Activated CD4-positive, alpha-beta memory T cell treated with anti-CD3 and anti-CD28 coated beads for 36 hours (primary cell): ENCODE data around the gene MRPS11. TPM values are rescaled to one million over a fixed set of nuclear protein-coding genes. Genes with fewer than 3 reads are reported as not detected.
A peak's percentile ranks its signal among the peaks of the same experiment; 100 is the strongest.

ENCODE experiments used
- CTCF ChIA-PET: fragments of 350-600 bp; sonication (Branson Sonifier 250); formaldehyde crosslinking; loops from one replicate; lab custom pipeline; 2021; ENCODE audit warnings: antibody characterized with exemption, inconsistent platforms; lab: Charles Lee
- POLR2A ChIA-PET: fragments of 350-600 bp; sonication (Branson Sonifier 250); formaldehyde crosslinking; loops from one replicate; lab custom pipeline; 2021; ENCODE audit warnings: antibody characterized with exemption; lab: Charles Lee
- DNase-seq: peaks from one replicate; pipeline ENCODE4 v3.0.0-alpha.2; 2020
- H3K27ac Mint-ChIP-seq: one replicate; pipeline ENCODE4 v1.8.0; 2021; ENCODE audit warnings: mixed read lengths
- H3K27me3 Mint-ChIP-seq: one replicate; pipeline ENCODE4 v1.8.0; 2021; ENCODE audit warnings: mixed read lengths
- H3K36me3 Mint-ChIP-seq: one replicate; pipeline ENCODE4 v1.8.0; 2021; ENCODE audit warnings: mixed read lengths
- H3K4me1 Mint-ChIP-seq: one replicate; pipeline ENCODE4 v1.8.0; 2021; ENCODE audit warnings: low read depth, mixed read lengths
- H3K4me3 Mint-ChIP-seq: one replicate; pipeline ENCODE4 v1.8.0; 2021; ENCODE audit warnings: mild to moderate bottlenecking, mixed read lengths
- H3K9me3 Mint-ChIP-seq: one replicate; pipeline ENCODE4 v1.8.0; 2021; ENCODE audit warnings: mixed read lengths
- intact Hi-C: fragments of 100-400 bp; cut with micrococcal nuclease; formaldehyde crosslinking; loops from one replicate; pipeline ENCODE4 v1.15.1; 2023
- total RNA-seq, 2 experiments: library from RNA; stranded (reverse); gene quantifications; one replicate each; pipeline ENCODE4 v1.2.3, GENCODE V29; 2021

Gene MRPS11
- total RNA-seq, 2 experiments from 2014 or later: 54.9 to 56.4 TPM

DNA sequence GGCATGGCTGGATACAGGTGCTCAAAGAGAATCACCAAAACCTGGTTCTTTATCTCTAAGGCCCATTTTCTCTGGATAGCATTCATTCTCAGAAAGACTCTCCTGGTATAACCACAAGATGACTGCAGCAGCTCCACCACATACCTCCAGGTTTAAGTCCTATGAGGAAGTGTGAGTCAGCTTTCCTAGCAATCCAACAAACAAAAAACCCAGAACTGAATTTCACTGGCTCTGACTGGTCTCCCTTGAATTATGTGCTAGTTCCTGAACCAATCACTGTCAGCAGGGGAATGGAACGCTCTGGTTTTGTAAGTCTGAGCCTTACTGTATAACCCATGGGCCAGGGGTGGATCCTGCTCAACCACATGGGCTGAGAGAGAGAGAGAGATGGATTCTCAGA, 27.5 kb upstream of the MRPS11 start:
- ChIA-PET POLR2A (no interaction called here), CTCF (interaction anchor here (0.9 kb wide), 1 partner anchor 12 kb away, joined by 4 read pairs; no protein-coding TSS in a partner anchor)
- H3K27ac Mint-ChIP-seq: no peak overlapping the region
- no peak overlapping the region for H3K4me3 Mint-ChIP-seq
- DNase-seq: no peak
- intact Hi-C loops: no loop called here
- H3K36me3 Mint-ChIP-seq: peaks cover 10% of the 10 kb centered on the region
- peaks cover 29% of the 10 kb centered on the region for H3K27me3 Mint-ChIP-seq
- no peaks in the 10 kb centered on the region for H3K4me1 Mint-ChIP-seq
- peaks cover 17% of the 10 kb centered on the region for H3K9me3 Mint-ChIP-seq

DNA sequence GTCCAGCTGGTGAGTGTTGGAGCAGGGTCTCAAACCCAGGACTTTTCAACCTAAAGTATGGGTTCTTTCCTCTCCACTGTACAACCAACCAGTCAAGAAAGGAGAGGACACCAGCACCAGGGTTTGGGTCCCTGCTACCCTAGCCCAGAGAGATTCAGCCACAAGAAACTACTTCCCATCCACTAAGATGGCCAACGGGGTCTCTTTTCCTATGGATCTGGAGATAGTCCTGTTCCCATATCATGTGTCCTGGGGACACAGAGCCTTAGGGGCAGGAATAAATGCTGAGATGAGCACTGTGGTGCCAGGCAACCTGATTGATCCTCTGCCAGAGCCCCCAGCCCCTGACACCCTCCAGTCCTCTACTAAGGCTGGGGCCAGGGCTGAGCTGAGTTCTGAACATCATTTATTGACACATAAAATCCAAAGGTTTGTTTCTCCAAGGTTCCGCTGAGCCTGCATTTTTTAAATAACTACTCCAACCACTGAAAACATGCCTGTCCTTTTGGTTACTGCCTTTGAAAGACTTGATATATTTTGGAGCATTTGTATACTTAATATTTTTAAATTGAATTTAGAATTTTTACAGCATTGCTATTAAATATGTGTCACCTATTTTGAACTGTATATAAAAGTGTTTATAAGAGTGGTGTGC, 26.3 kb upstream of the MRPS11 start:
- H3K27ac Mint-ChIP-seq: no peak overlapping the region
- H3K36me3 Mint-ChIP-seq: peaks cover 10% of the 10 kb centered on the region
- DNase-seq: no peak
- no peaks in the 10 kb centered on the region for H3K4me1 Mint-ChIP-seq
- ChIA-PET CTCF (no interaction called here), POLR2A (no interaction called here)
- H3K9me3 Mint-ChIP-seq: peaks cover 17% of the 10 kb centered on the region
- peaks cover 27% of the 10 kb centered on the region for H3K27me3 Mint-ChIP-seq
- no peak overlapping the region for H3K4me3 Mint-ChIP-seq
- intact Hi-C loops: no loop called here

DNA sequence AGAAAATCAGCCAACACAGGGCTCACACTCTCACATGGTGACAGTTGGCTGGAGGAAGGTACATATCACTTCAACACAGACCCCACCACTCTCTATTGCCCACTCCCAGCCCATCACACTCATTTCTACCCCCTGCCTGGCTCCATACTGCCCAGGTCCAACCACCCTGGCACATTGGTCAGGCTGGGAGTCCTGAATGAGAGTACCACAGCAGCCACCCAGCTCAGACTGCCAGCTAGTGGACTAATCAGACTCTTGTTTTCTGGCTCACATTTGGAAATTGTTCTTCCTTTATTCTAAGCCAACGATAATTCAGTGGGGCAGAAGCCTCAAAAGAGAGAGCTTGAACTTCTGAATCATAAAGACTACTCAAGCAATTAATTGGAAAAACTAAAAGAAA, 20.3 kb upstream of the MRPS11 start:
- intact Hi-C loops: loop anchor here (5.0 kb wide), 1 partner anchor 190 kb away; the partner anchor contains the start of gene NTRK3
- Mint-ChIP-seq H3K27me3 (peaks cover 12% of the 10 kb centered on the region), H3K4me1 (peaks cover 4% of the 10 kb centered on the region), H3K27ac (no peak overlapping the region), H3K9me3 (peaks cover 17% of the 10 kb centered on the region), H3K4me3 (no peak overlapping the region), H3K36me3 (peaks cover 10% of the 10 kb centered on the region)
- CTCF ChIA-PET: interaction anchor here (0.8 to 5.4 kb wide), 3 partner anchors 125 to 201 kb away, joined by 4 to 38 read pairs (median 7); no protein-coding TSS in a partner anchor
- POLR2A ChIA-PET: no interaction called here
- no peak for DNase-seq

DNA sequence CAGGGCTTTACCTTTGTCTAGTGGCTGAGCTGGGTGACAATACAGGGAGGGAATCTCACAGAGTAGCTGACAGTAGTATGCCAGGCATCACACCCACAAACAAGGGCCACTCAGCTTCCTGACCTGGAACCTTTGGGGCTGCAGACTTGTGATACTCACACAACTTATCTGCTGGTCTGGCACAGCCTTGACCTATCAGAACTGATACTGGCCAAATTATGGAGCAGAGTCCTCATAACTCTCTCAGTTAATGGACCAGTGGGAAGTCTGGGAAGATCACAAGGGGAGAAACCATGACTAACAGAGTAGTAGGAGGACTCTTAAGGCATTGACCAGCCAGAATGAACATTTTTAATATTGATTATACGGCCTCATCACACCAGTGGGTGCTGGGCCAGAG, 19.8 kb upstream of the MRPS11 start:
- H3K27me3 Mint-ChIP-seq: peaks cover 12% of the 10 kb centered on the region
- CTCF ChIA-PET: interaction anchor here (1.3 to 5.4 kb wide), 3 partner anchors 173 to 203 kb away, joined by 4 to 38 read pairs (median 7); no protein-coding TSS in a partner anchor
- no peak overlapping the region for H3K27ac Mint-ChIP-seq
- no peak for DNase-seq
- intact Hi-C loops: loop anchor here (5.0 kb wide), 1 partner anchor 190 kb away; the partner anchor contains the start of gene NTRK3
- H3K4me3 Mint-ChIP-seq: no peak overlapping the region
- H3K4me1 Mint-ChIP-seq: peaks cover 4% of the 10 kb centered on the region
- H3K9me3 Mint-ChIP-seq: peaks cover 17% of the 10 kb centered on the region
- POLR2A ChIA-PET: no interaction called here
- peaks cover 10% of the 10 kb centered on the region for H3K36me3 Mint-ChIP-seq

DNA sequence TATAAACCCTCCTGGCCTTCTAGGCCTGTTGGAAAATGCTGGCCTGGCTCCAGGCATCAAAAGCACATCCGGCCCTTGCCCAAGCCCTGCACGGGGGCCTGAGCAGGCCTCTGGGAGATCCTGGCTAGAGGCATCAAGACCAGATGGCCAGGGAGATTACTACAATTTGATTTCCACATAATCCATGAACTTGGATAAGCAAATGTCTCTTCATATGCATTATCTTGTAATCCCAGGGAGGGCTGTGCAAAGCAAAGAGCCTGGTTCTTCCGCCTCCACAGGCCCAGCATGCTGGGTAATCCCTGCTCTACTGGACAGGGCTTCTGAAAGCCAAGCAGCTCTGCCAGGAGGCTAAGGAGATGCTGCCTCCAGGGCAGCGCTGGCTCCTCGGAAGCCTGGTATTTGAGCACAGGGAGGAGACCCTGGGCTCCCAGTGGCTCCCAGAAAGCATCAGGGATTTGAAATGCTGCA, 18.5 kb upstream of the MRPS11 start:
- H3K9me3 Mint-ChIP-seq: peaks cover 6% of the 10 kb centered on the region
- H3K27ac Mint-ChIP-seq: no peak overlapping the region
- H3K36me3 Mint-ChIP-seq: peaks cover 2% of the 10 kb centered on the region
- H3K4me3 Mint-ChIP-seq: no peak overlapping the region
- intact Hi-C loops: loop anchor here (5.0 kb wide), 1 partner anchor 192 kb away; the partner anchor contains the start of gene NTRK3
- CTCF ChIA-PET: interaction anchor here (0.9 to 5.4 kb wide), 11 partner anchors 19 to 204 kb away, joined by 3 to 38 read pairs (median 4); no protein-coding TSS in a partner anchor
- peaks cover 4% of the 10 kb centered on the region for H3K4me1 Mint-ChIP-seq
- POLR2A ChIA-PET: no interaction called here
- no peak for DNase-seq
- peaks cover 9% of the 10 kb centered on the region for H3K27me3 Mint-ChIP-seq

GRCh38 chr15:88449581-88449980, 17.9 kb upstream of the MRPS11 start:
- ChIA-PET POLR2A (no interaction called here), CTCF (interaction anchor here (0.7 to 5.4 kb wide), 17 partner anchors 17 to 204 kb away, joined by 3 to 38 read pairs (median 3); partner anchors contain the start of genes MRPL46 and MRPS11)
- Mint-ChIP-seq H3K27ac (no peak overlapping the region), H3K9me3 (peaks cover 2% of the 10 kb centered on the region), H3K36me3 (no peaks in the 10 kb centered on the region), H3K4me1 (peaks cover 4% of the 10 kb centered on the region), H3K4me3 (no peak overlapping the region), H3K27me3 (peaks cover 9% of the 10 kb centered on the region)
- DNase-seq: no peak
- intact Hi-C loops: loop anchor here (5.0 kb wide), 1 partner anchor 192 kb away; the partner anchor contains the start of gene NTRK3

- no peaks in the 10 kb centered on the region for H3K36me3 Mint-ChIP-seq
- H3K27ac Mint-ChIP-seq: no peak overlapping the region
- ChIA-PET POLR2A (no interaction called here), CTCF (interaction anchor here (0.5 to 5.4 kb wide), 21 partner anchors 16 to 303 kb away, joined by 3 to 38 read pairs (median 3); partner anchors contain the start of genes MRPL46 and MRPS11)
- DNase-seq: peak; percentile 85
- H3K4me3 Mint-ChIP-seq: no peak overlapping the region
- H3K9me3 Mint-ChIP-seq: no peaks in the 10 kb centered on the region
- peaks cover 9% of the 10 kb centered on the region for H3K27me3 Mint-ChIP-seq
- intact Hi-C loops: loop anchor here (1.0 to 10.0 kb wide), 2 partner anchors 115 to 206 kb away; no protein-coding TSS in a partner anchor
- peaks cover 6% of the 10 kb centered on the region for H3K4me1 Mint-ChIP-seq
These were observed 17.2 kb upstream of the MRPS11 start for GRCh38 chr15:88450125-88450798.

DNA sequence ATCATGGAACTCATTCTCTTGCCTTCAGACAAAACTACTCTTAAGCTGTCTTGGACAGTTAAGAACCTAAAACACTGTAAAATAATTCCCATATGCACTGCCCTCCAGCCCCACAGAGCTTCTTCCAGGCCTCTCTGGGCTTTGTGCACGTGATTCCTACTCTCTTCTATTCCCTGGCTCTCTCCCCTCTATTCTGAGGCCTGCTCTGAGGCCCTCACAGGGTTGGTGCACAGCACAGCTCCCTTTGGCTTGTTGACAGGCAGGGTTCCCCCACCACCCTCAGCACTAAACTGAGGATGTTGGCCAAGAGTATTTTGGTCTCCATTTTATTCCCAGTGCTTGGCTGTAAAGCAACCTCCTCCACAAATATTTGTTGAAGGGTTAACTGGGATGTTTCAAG, 13.9 kb upstream of the MRPS11 start:
- Mint-ChIP-seq H3K36me3 (peaks cover 4% of the 10 kb centered on the region), H3K4me1 (peaks cover 7% of the 10 kb centered on the region), H3K27me3 (peaks cover 7% of the 10 kb centered on the region), H3K4me3 (no peak overlapping the region), H3K27ac (no peak overlapping the region), H3K9me3 (no peaks in the 10 kb centered on the region)
- ChIA-PET CTCF (interaction anchor here (1.3 to 5.7 kb wide), 5 partner anchors 14 to 208 kb away, joined by 3 to 35 read pairs (median 13); partner anchors contain the start of genes MRPL46 and MRPS11), POLR2A (no interaction called here)
- intact Hi-C loops: loop anchor here (10.0 kb wide), 1 partner anchor 119 kb away; no protein-coding TSS in a partner anchor
- no peak for DNase-seq

DNA sequence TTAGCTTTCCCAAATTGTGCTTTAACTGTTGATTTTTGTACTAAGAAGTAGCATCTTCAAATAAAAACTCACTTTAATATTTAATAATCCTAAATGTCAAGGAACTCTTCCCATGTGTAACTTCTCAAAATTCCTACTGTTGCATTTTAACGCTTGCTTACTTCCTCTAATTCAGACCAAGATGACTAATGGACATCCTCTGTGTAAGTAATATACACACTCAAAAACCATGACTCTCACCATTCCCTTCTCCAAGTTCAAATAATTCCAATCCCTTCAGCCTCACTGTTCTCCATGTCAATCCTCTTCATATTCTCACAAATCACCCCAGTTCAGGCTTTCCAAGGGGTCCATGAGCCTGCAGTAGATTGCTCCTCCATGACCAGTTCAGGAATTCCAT, 13.3 kb upstream of the MRPS11 start:
- ChIA-PET POLR2A (no interaction called here), CTCF (interaction anchor here (1.0 to 5.7 kb wide), 13 partner anchors 9 to 212 kb away, joined by 3 to 35 read pairs (median 5); partner anchors contain the start of genes MRPL46 and MRPS11)
- Mint-ChIP-seq H3K27ac (no peak overlapping the region), H3K9me3 (no peaks in the 10 kb centered on the region), H3K27me3 (peaks cover 7% of the 10 kb centered on the region), H3K36me3 (peaks cover 4% of the 10 kb centered on the region), H3K4me3 (no peak overlapping the region), H3K4me1 (peaks cover 7% of the 10 kb centered on the region)
- intact Hi-C loops: loop anchor here (10.0 kb wide), 1 partner anchor 119 kb away; no protein-coding TSS in a partner anchor
- no peak for DNase-seq

DNA sequence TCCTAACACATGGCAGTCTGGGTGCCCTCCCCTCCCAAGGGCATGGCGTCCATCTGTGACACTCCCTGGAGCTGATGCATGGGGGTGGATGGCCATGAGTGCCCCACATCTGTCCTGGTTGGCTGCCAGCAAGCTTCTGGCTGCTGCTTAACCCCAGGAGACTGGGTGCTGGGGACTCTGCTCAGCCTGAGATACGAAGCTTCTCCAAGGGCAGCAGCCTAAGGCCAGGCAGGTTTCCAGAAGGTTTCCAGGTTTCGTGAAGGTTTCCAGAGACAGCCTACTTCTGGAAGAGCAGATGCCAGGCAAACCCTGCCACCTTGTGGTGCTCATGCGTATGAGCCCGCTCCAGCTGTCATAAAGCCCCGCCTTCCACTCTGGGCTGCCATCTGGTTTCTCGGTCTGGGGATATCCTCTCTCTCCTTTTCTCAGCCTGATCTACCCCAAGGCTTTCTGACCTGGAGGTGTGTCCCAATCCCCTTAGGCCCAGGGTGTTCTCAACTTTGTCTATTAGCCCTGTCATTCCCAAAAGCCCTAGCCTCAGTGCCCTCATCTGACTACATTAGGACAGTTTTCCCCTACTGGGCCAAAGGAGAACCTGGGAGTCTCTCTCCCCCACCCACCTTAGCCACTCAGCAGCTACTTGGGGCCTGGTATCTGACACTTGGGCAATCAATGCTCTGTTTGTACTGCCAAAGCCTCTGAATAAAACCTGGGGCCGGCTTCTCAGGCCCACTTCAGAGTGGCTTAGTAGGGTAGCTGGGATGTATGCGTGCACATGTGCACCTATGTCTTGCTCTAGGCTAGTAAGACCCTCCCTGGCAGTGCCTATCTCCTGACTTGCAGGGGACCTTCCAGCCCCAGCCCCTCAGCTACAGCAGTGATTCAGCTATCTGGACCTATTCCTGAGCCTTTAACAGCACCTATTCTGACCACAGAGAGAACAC, 12.4 kb upstream of the MRPS11 start:
- POLR2A ChIA-PET: no interaction called here
- no peak overlapping the region for H3K27ac Mint-ChIP-seq
- peak; percentile 66 for DNase-seq

GRCh38 chr15:88456733-88457132, 10.8 kb upstream of the MRPS11 start:
- intact Hi-C loops: loop anchor here (10.0 kb wide), 1 partner anchor 122 kb away; no protein-coding TSS in a partner anchor
- CTCF ChIA-PET: interaction anchor here (0.6 to 5.7 kb wide), 4 partner anchors 11 to 349 kb away, joined by 3 to 35 read pairs (median 13); partner anchors contain the start of genes MRPL46 and MRPS11
- no peak overlapping the region for H3K27ac Mint-ChIP-seq
- H3K4me1 Mint-ChIP-seq: peaks cover 4% of the 10 kb centered on the region
- H3K9me3 Mint-ChIP-seq: no peaks in the 10 kb centered on the region
- no peaks in the 10 kb centered on the region for H3K27me3 Mint-ChIP-seq
- H3K4me3 Mint-ChIP-seq: no peak overlapping the region
- no peak for DNase-seq
- H3K36me3 Mint-ChIP-seq: peaks cover 20% of the 10 kb centered on the region
- POLR2A ChIA-PET: no interaction called here

More for the DNA sequence above, 12.4 kb upstream of the MRPS11 start:
- intact Hi-C loops: loop anchor here (10.0 kb wide), 1 partner anchor 120 kb away; no protein-coding TSS in a partner anchor
- H3K9me3 Mint-ChIP-seq: no peaks in the 10 kb centered on the region
- CTCF ChIA-PET: interaction anchor here (0.9 to 5.7 kb wide), 17 partner anchors 9 to 212 kb away, joined by 3 to 35 read pairs (median 4); partner anchors contain the start of genes MRPL46 and MRPS11
- H3K4me3 Mint-ChIP-seq: no peak overlapping the region
- H3K27me3 Mint-ChIP-seq: peaks cover 2% of the 10 kb centered on the region
- peaks cover 4% of the 10 kb centered on the region for H3K4me1 Mint-ChIP-seq
- H3K36me3 Mint-ChIP-seq: peaks cover 7% of the 10 kb centered on the region
